ENCODE results near the gene SH3GL2. TPM values are rescaled to one million over a fixed set of nuclear protein-coding genes. Genes with fewer than 3 reads are reported as not detected.

Gene SH3GL2
- total RNA-seq, 4 donors from 2014 or later: not detected

- H3K27ac ChIP-seq: no peak overlapping the region
- H3K4me3 ChIP-seq: no peak overlapping the region
- H3K27me3 ChIP-seq: peaks cover 0 to 1% of the 10 kb centered on the region in 2 donors
- H3K36me3 ChIP-seq: no peaks in the 10 kb centered on the region
- 84 to 92% methylated on average over 5 of the region's 5 CpGs for WGBS, 2 donors
- no peaks in the 10 kb centered on the region for H3K9me3 ChIP-seq
- no peaks in the 10 kb centered on the region for H3K4me1 ChIP-seq
- TF ChIP-seq EP300 (IDR thresholded peaks at IDR 0.05) (no peak), CTCF (IDR thresholded peaks at IDR 0.05) (no peak), POLR2A (IDR thresholded peaks at IDR 0.05) (no peak)
- no peak for DNase-seq (ENCODE audit: low spot score in 2 of 2)
These were observed 25.7 kb downstream of the SH3GL2 start for GRCh38 chr9:17604556-17604955.

GRCh38 chr9:17609312-17610005 lies 30.6 kb downstream of the SH3GL2 start:
- Histone ChIP-seq H3K4me3 (no peak overlapping the region), H3K36me3 (no peaks in the 10 kb centered on the region), H3K27me3 (peaks cover 0 to 10% of the 10 kb centered on the region in 2 donors), H3K4me1 (no peaks in the 10 kb centered on the region), H3K9me3 (no peaks in the 10 kb centered on the region), H3K27ac (no peak overlapping the region)
- 60 to 68% methylated on average over 7 of the region's 7 CpGs for WGBS, 2 donors
- TF ChIP-seq CTCF (IDR thresholded peaks at IDR 0.05) (no peak), EP300 (IDR thresholded peaks at IDR 0.05) (no peak), POLR2A (IDR thresholded peaks at IDR 0.05) (no peak)
- no peak for DNase-seq (ENCODE audit: low spot score in 2 of 2)

- 50 to 75% methylated on average over 2 of the region's 2 CpGs for WGBS, 2 donors
- Histone ChIP-seq H3K27ac (no peak overlapping the region), H3K4me3 (no peak overlapping the region), H3K9me3 (no peaks in the 10 kb centered on the region), H3K36me3 (no peaks in the 10 kb centered on the region), H3K27me3 (peaks cover 0 to 10% of the 10 kb centered on the region in 2 donors), H3K4me1 (no peaks in the 10 kb centered on the region)
- no peak for DNase-seq (ENCODE audit: low spot score in 2 of 2)
- TF ChIP-seq EP300 (IDR thresholded peaks at IDR 0.05): no peak
These were observed 32.5 kb downstream of the SH3GL2 start for GRCh38 chr9:17611342-17611741.

GRCh38 chr9:17611917-17612316 lies 33.1 kb downstream of the SH3GL2 start:
- H3K27ac ChIP-seq: no peak overlapping the region
- TF ChIP-seq EP300 (IDR thresholded peaks at IDR 0.05) (no peak), POLR2A (IDR thresholded peaks at IDR 0.05) (no peak), CTCF (IDR thresholded peaks at IDR 0.05) (no peak)
- no peaks in the 10 kb centered on the region for H3K9me3 ChIP-seq
- no peaks in the 10 kb centered on the region for H3K36me3 ChIP-seq
- H3K4me1 ChIP-seq: no peaks in the 10 kb centered on the region
- H3K4me3 ChIP-seq: no peak overlapping the region
- no peak for DNase-seq (ENCODE audit: low spot score in 2 of 2)
- 41 to 44% methylated on average over 3 of the region's 3 CpGs for WGBS, 2 donors
- peaks cover 0 to 10% of the 10 kb centered on the region in 2 donors for H3K27me3 ChIP-seq

GRCh38 chr9:17613758-17614157 lies 34.9 kb downstream of the SH3GL2 start:
- Histone ChIP-seq H3K36me3 (no peaks in the 10 kb centered on the region), H3K27me3 (peaks cover 0 to 10% of the 10 kb centered on the region in 2 donors), H3K27ac (no peak overlapping the region), H3K4me3 (no peak overlapping the region), H3K4me1 (no peaks in the 10 kb centered on the region), H3K9me3 (no peaks in the 10 kb centered on the region)
- TF ChIP-seq EP300 (IDR thresholded peaks at IDR 0.05) (no peak), POLR2A (IDR thresholded peaks at IDR 0.05) (no peak), CTCF (IDR thresholded peaks at IDR 0.05) (no peak)
- 27 to 35% methylated on average over 3 of the region's 3 CpGs for WGBS, 2 donors
- DNase-seq (ENCODE audit: low spot score in 2 of 2): no peak
